Measurements from ENCODE around the gene TIMM13. TPM values are rescaled to one million over a fixed set of nuclear protein-coding genes. Genes with fewer than 3 reads are reported as not detected.

Gene TIMM13
- 53.6 and 97.9 TPM in 2 replicates for total RNA-seq

DNA sequence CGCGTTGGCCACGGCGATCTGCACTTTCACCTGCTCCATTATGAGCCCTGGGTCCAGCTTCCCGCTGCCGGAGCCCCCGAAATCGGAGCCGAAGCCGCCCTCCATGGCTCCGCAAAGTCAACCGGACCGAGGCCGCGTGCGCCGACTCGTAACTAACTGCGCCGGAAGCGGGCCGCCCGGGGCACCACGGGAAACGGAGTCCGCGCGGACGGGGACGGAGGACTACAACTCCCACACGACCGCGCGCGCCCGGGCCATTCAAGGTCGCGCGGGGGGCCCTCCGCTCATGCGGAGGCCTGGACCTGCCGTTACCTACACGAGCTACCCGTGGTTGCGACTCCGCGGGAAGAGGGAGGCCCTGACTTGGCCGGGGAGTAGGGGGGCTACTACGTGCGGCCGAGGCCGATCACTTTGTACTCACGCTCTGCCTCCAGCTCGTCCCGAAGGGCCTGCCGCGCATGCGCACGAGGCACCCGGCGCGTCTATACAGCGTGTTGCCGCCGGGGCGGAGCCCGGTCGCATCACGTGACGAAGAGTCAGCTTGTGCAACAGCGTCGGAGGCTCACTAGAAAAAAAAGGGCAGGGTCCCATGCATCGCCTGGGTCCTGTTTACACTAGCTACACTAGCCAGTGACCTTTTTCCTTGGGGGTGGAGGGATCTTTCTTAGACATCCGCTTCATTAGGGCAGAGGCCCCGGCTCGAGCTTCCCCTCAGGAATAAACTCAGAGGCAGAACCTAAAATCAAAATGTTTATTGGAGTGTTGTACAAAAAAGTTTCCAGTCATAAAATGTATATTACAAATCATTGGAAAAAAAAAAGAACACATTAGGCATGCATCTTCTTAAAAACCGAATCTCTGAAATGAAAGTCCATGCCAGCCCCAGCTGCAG lies at the start of gene TIMM13:
TIMM13 (minus strand) TSS at position 158 of the 892 bp plus-strand sequence; CDS start at position 105, 53 bp downstream.

DNA sequence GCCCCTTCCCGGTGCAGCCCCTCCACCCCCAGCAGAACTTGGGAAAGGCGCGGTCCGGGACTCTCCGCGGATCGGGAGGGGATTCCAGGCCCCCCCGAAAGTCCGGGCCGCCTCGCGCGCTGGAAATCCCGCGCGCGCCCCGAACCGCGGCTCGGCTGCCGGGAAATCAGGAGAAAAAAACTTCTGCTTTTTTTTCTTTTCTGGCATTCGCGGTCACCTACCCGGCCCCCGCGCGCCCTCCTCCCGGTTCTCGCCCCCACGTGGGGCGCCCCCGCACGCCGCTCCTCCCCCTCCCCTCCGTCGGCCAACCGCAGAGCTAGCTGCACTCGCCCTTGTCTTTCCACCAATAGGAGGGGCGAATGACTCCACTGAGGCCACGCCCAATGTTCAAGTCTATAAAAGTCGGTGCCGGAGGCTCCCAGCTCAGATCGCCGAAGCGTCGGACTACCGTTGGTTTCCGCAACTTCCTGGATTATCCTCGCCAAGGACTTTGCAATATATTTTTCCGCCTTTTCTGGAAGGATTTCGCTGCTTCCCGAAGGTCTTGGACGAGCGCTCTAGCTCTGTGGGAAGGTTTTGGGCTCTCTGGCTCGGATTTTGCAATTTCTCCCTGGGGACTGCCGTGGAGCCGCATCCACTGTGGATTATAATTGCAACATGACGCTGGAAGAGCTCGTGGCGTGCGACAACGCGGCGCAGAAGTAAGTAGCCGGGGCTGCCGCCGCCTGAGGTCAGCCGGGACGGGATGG lies 48.5 kb upstream of the TIMM13 start, which contains the start of gene GADD45B:
GADD45B (plus strand) TSS at position 426 of the 749 bp plus-strand sequence; CDS start at position 658, 232 bp downstream.

Other genes with a start within 250 kb of the TIMM13 start
- 63.9 and 89.6 TPM in 2 replicates for gene PLEKHJ1, start 191.3 kb downstream of the TIMM13 start, total RNA-seq
- 31.6 and 42.5 TPM in 2 replicates for gene SF3A2, start 190.8 kb downstream of the TIMM13 start, total RNA-seq
- gene AMH, start 178.3 kb downstream of the TIMM13 start, total RNA-seq = 0.16 and 1.3 TPM in 2 replicates
- gene JSRP1, start 171.2 kb downstream of the TIMM13 start, total RNA-seq = not detected in 2 replicates
- gene PEAK3, start 145.4 kb downstream of the TIMM13 start, total RNA-seq = not detected in 2 replicates
- gene LINGO3, start 119.4 kb downstream of the TIMM13 start, total RNA-seq = not detected in 2 replicates
- gene LSM7, start 99.0 kb downstream of the TIMM13 start, total RNA-seq = 310 and 405 TPM in 2 replicates
- 19.9 and 30.5 TPM in 2 replicates for gene SPPL2B, start 98.9 kb downstream of the TIMM13 start, total RNA-seq
- not detected in 2 replicates for gene TMPRSS9, start 67.3 kb downstream of the TIMM13 start, total RNA-seq
- gene LMNB2, start 29.4 kb upstream of the TIMM13 start, total RNA-seq = 79.4 and 192 TPM in 2 replicates
- 19.2 and 30.0 TPM in 2 replicates for gene GADD45B, start 48.5 kb upstream of the TIMM13 start, total RNA-seq